MCF 10A (cell line): Measurements from ENCODE around the gene CALR. TPM values are rescaled to one million over a fixed set of nuclear protein-coding genes. Genes with fewer than 3 reads are reported as not detected.

ENCODE experiments used
- BruUV-seq: library from RNA; stranded (reverse); fragments of 400-500 nt; replicated peaks from 2 replicates; lab custom pipeline; 2021; lab: Mats Ljungman, UMichigan
- CTCF ChIA-PET: fragments of 300-600 bp; sonication (Branson Sonifier 250); formaldehyde crosslinking; extraction: SDS; loops from one replicate; lab custom pipeline; 2021; ENCODE audit warnings: antibody characterized with exemption, inconsistent platforms; lab: Yijun Ruan, JAX
- POLR2A ChIA-PET: fragments of 300-600, 350-650 bp; sonication (Branson Sonifier 250); formaldehyde crosslinking; extraction: SDS; loops from one replicate; lab custom pipeline; 2020; ENCODE audit warnings: antibody characterized with exemption, inconsistent platforms; lab: Yijun Ruan, JAX
- DNase-seq: peaks from one replicate; pipeline ENCODE4 v3.0.0-alpha.2; 2018; ENCODE audit not compliant: unreplicated experiment
- H3K27ac Mint-ChIP-seq: one replicate; pipeline ENCODE4 v1.8.0; 2022; ENCODE audit warnings: mild to moderate bottlenecking, low read depth, mixed read lengths; ENCODE audit not compliant: unreplicated experiment
- H3K27me3 Mint-ChIP-seq: one replicate; pipeline ENCODE4 v1.8.0; 2022; ENCODE audit warnings: mixed read lengths; ENCODE audit not compliant: insufficient read depth, unreplicated experiment
- H3K36me3 Mint-ChIP-seq: one replicate; pipeline ENCODE4 v1.8.0; 2022; ENCODE audit warnings: mild to moderate bottlenecking, moderate library complexity, mixed read lengths; ENCODE audit not compliant: insufficient read depth, unreplicated experiment
- H3K4me1 Mint-ChIP-seq: one replicate; pipeline ENCODE4 v1.8.0; 2022; ENCODE audit warnings: mixed read lengths; ENCODE audit not compliant: insufficient read depth, unreplicated experiment
- H3K4me3 Mint-ChIP-seq: one replicate; pipeline ENCODE4 v1.8.0; 2022; ENCODE audit warnings: mild to moderate bottlenecking, moderate library complexity, mixed read lengths; ENCODE audit not compliant: unreplicated experiment
- H3K9me3 Mint-ChIP-seq: one replicate; pipeline ENCODE4 v1.8.0; 2022; ENCODE audit warnings: mixed read lengths; ENCODE audit not compliant: unreplicated experiment
- intact Hi-C: fragments of 100-400 bp; cut with micrococcal nuclease; formaldehyde crosslinking; loops from 2 replicates; pipeline ENCODE4 v1.14.1; 2022
- total RNA-seq: library from RNA; stranded (reverse); gene quantifications from 2 replicates; pipeline ENCODE4 v1.2.3, GENCODE V29; 2022
- TF ChIP-seq, protein P1 (sequence below): fragments of 200-600 bp; IDR thresholded peaks from one replicate; pipeline ENCODE4 v1.8.0; 2022; ENCODE audit warnings: antibody characterized with exemption, mild to moderate bottlenecking; ENCODE audit not compliant: unreplicated experiment

The CALR gene
- total RNA-seq, 1 experiment from 2014 or later: 792 TPM

DNA sequence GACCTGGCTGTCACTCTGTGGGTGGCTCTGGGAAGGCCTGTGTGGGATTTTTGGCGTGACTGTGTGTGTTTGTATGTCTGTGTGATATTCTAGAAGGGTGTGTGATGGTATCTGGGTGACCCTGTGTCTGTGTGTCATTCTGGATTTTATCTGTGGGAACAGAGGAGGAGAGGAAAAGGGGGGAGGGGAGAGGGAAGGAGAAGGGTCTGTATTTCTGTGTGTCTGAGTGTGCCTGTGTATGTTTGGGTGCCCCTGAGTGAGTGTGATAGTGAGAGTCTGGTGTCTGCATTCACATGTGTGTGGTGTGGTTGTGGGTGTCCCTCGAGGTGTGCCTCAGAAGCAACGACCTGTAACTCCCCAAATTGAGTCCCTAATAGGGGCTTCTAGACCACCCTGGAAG lies 48.8 kb downstream of the CALR start:
- CTCF ChIA-PET: interaction anchor here (12.6 kb wide), 1 partner anchor 71 kb away, joined by 334 read pairs; no protein-coding TSS in a partner anchor
- Mint-ChIP-seq H3K27ac (no peak overlapping the region), H3K4me3 (no peak overlapping the region), H3K36me3 (no peaks in the 10 kb centered on the region), H3K4me1 (peaks cover 14% of the 10 kb centered on the region), H3K9me3 (no peaks in the 10 kb centered on the region), H3K27me3 (no peaks in the 10 kb centered on the region)
- intact Hi-C loops: no loop called here
- BruUV-seq: no TSS peak
- DNase-seq: no peak
- POLR2A ChIA-PET: no interaction called here
- TF ChIP-seq, protein P1, sequence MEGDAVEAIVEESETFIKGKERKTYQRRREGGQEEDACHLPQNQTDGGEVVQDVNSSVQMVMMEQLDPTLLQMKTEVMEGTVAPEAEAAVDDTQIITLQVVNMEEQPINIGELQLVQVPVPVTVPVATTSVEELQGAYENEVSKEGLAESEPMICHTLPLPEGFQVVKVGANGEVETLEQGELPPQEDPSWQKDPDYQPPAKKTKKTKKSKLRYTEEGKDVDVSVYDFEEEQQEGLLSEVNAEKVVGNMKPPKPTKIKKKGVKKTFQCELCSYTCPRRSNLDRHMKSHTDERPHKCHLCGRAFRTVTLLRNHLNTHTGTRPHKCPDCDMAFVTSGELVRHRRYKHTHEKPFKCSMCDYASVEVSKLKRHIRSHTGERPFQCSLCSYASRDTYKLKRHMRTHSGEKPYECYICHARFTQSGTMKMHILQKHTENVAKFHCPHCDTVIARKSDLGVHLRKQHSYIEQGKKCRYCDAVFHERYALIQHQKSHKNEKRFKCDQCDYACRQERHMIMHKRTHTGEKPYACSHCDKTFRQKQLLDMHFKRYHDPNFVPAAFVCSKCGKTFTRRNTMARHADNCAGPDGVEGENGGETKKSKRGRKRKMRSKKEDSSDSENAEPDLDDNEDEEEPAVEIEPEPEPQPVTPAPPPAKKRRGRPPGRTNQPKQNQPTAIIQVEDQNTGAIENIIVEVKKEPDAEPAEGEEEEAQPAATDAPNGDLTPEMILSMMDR: no peak

- no peak for DNase-seq
- no TSS peak for BruUV-seq
- Mint-ChIP-seq H3K4me3 (no peak overlapping the region), H3K4me1 (peaks cover 14% of the 10 kb centered on the region), H3K27me3 (no peaks in the 10 kb centered on the region), H3K27ac (no peak overlapping the region), H3K9me3 (no peaks in the 10 kb centered on the region), H3K36me3 (no peaks in the 10 kb centered on the region)
- TF ChIP-seq, protein P1: no peak
- ChIA-PET CTCF (no interaction called here), POLR2A (no interaction called here)
- intact Hi-C loops: no loop called here
Measured at GRCh38 chr19:12987781-12988180, 49.4 kb downstream of the CALR start.

GRCh38 chr19:12990431-12990830 lies 52.0 kb downstream of the CALR start:
- Mint-ChIP-seq H3K27me3 (no peaks in the 10 kb centered on the region), H3K9me3 (no peaks in the 10 kb centered on the region), H3K4me3 (no peak overlapping the region), H3K27ac (no peak overlapping the region), H3K4me1 (peaks cover 14% of the 10 kb centered on the region), H3K36me3 (no peaks in the 10 kb centered on the region)
- intact Hi-C loops: no loop called here
- no peak for DNase-seq
- POLR2A ChIA-PET: no interaction called here
- BruUV-seq: no TSS peak
- TF ChIP-seq, protein P1: no peak
- CTCF ChIA-PET: interaction anchor here (1.0 kb wide), 1 partner anchor 103 kb away, joined by 3 read pairs; no protein-coding TSS in a partner anchor

GRCh38 chr19:12990853-12991252 lies 52.4 kb downstream of the CALR start:
- no peak for DNase-seq
- Mint-ChIP-seq H3K36me3 (no peaks in the 10 kb centered on the region), H3K4me3 (no peak overlapping the region), H3K4me1 (peaks cover 13% of the 10 kb centered on the region), H3K27me3 (no peaks in the 10 kb centered on the region), H3K27ac (no peak overlapping the region), H3K9me3 (no peaks in the 10 kb centered on the region)
- ChIA-PET CTCF (no interaction called here), POLR2A (no interaction called here)
- intact Hi-C loops: no loop called here
- no TSS peak for BruUV-seq
- TF ChIP-seq, protein P1: no peak
